Dermis microvascular lymphatic vessel endothelial cell (primary cell): Measurements from ENCODE around the gene KIF25. TPM values are rescaled to one million over a fixed set of nuclear protein-coding genes. Genes with fewer than 3 reads are reported as not detected.
"Not testable (repeated sequence)": the region's sequence is repeated elsewhere in the genome, so short reads cannot be mapped to it uniquely, and the experiment has no call there.

Experiments used
- DNase-seq, 2 donors: peaks; one replicate each; pipeline versions ENCODE4 v3.0.0 to v3.0.0-alpha.2; 2010; ENCODE audit warnings: low read depth in 2 of 2
- total RNA-seq: library from RNA; depleted of rRNA; stranded (reverse); fragments of >200 nt; gene quantifications from 2 replicates; pipeline ENCODE4 v1.2.1, GENCODE V29; 2014

Gene KIF25
- total RNA-seq, 1 donor from 2014 or later, result under 0.01 TPM

DNA sequence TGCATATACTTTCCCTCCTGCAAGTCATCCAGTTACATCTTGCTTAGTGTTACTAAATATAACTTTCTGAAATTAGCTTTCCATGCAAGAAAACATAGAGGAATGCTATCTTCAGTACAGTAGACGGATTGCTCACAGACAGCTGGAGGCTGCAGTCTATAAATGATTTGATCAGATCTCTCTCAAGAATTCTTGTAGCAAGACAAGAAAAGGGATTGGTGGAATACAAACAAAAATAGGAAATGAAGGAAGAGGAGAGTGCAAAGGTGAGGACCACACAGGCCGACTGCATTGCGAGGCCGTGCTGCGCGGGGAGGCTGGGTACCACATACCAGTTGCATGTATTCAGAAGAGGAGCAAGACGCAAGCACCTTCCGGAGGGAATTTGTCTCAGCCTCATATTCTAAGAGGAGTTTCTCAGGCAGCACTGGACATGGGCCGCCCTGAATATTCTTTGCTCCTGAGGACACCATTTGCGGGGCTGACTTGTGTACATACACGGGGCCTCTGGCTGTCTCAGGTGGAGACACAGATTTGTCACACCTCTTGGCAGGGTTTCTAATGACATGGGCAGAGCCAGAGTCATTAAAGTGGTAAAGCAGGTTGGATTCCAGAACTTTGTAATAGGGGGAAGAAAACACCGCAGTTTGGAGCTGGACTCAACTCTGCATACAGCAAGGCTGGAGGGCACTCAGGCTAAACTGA lies 22.7 kb upstream of the KIF25 start:
- no peak for DNase-seq

DNA sequence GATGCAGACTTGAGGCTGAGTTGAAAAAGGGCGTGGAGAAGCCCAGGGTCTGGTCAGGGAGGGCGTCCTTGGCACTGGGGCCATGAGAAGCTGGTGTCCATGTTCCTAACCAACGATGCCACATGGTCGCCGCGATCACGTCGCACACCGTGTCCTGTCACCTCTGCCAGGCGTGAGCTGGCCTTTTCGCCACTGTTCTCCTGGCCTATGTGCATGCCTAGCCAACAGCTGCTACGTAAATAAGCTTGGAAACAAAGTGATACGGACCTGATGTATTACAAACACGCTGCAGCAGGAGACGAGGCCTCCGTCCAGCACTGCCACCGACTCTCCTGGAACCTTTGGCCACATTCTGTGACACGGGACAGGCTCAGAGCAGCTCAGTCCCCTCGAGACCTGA lies 22.0 kb upstream of the KIF25 start:
- DNase-seq, result no peak

DNA sequence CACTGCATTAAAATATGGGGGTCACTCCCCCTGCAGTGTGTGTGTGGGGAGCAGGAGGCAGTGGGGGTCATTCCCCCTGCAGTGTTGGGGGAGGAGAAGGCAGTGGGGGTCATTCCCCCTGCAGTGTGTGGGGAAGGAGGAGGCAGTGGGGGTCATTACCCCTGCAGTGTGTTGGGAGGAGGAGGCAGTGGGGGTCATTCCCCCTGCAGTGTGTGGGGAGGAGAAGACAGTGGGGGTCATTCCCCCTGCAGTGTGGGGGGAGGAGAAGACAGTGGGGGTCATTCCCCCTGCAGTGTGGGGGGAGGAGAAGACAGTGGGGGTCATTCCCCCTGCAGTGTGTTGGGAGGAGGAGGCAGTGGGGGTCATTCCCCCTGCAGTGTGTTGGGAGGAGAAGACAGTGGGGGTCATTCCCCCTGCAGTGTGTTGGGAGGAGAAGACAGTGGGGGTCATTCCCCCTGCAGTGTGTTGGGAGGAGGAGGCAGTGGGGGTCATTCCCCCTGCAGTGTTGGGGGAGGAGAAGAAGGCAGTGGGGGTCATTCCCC lies 21.3 kb upstream of the KIF25 start:
- DNase-seq, result not testable (repeated sequence)

DNA sequence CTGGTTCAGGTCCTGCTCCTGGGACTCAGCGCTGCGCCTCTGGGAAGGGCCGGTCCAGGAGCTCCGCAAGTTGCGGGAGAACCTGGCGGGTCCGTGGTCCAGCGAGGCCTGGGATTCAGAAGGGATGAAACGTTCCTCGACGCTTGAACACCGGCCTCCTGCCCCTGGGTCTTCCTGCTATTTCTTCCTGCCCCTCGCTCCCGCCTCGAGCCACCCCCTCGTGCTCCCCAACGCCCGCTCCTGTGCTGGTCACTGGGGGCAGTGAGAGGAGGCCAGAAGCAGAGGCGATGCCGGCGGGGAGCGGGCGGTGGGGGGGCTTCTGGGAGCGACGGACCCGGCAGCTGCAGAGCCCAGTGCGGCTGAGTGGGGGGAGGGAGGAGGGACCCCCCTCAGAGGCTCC lies 20.8 kb upstream of the KIF25 start:
- no peak for DNase-seq

GRCh38 chr6:167977717-167978467 lies 19.6 kb upstream of the KIF25 start:
- DNase-seq, result no peak

DNA sequence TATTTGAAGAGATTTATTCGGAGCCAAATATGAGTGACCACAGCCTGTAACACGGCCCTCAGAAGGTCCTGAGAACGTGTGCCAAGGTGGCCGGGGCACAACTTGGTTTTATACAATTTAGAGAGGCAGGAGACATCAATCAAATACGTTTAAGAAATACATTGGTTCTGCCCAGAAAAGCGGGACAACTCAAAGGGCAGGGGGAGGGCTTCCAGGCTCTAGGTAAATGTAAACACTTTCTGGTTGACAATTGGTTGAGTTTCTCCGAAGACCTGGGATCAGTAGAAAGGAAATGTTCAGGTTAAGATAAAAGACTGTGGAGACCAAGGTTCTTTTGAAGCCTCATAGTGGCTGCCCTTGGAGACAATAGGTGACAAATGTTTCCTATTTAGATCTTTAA lies 18.9 kb upstream of the KIF25 start:
- DNase-seq, result no peak

GRCh38 chr6:167979436-167980139 lies 17.9 kb upstream of the KIF25 start:
- no peak for DNase-seq

DNA sequence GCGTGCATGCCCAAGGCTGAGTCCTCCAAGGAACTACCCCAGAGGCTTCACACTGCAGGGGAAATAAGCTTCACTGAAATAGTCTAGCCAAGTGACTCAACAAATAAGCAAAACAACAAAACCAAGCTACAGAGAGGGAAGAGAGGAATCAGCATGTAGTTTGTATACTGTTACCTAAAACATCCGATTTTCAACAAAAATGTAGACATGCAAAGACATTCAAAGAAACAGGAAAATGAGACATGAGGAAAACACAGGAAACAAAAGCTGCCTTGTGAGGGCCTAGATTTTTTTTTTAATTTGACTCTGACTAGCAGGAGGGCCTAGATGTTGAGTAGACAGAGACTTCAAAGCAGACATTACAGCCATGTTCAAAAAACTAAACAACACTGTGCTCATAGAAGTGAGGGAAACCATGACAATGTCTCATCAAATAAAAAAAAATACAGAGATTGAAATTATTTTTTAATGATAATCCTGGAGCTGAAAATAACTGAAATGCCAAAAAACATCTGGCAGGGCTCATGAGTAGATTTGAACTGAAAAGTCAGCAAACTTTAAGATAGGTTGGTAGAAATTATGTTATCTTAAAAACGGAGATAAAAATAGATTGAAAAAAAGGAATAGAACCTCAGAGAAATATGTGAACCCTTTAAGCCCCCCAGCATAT lies 16.4 kb upstream of the KIF25 start:
- peak in 1 of 2 donors; percentile 40 for DNase-seq

DNA sequence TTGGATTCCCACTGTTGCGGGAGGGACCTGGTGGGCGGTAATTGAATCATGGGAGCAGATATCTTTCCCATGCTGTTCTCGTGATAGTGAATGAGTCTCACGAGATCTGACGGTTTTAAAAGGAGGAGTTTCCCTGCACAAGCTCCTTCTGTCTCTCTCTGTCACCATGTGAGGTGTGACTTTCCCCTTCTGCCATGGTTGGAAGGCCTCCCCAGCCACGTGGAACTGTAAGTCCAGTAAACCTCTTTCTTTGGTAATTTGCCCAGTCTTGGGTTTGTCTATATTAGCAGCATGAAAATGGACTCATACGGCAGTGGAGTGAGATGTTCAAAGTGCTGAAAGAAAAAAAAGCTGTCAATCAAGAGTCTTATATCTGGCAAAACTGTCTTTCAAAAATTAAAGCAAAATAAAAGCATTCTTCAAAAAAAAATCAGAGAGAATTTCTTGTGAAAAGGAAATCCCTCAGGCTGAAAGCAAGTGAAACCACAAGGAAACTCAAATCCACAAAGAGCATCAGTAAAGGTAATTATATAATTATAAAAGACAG lies 15.5 kb upstream of the KIF25 start:
- DNase-seq, result no peak

GRCh38 chr6:167984144-167984719 lies 13.2 kb upstream of the KIF25 start:
- no peak for DNase-seq

DNA sequence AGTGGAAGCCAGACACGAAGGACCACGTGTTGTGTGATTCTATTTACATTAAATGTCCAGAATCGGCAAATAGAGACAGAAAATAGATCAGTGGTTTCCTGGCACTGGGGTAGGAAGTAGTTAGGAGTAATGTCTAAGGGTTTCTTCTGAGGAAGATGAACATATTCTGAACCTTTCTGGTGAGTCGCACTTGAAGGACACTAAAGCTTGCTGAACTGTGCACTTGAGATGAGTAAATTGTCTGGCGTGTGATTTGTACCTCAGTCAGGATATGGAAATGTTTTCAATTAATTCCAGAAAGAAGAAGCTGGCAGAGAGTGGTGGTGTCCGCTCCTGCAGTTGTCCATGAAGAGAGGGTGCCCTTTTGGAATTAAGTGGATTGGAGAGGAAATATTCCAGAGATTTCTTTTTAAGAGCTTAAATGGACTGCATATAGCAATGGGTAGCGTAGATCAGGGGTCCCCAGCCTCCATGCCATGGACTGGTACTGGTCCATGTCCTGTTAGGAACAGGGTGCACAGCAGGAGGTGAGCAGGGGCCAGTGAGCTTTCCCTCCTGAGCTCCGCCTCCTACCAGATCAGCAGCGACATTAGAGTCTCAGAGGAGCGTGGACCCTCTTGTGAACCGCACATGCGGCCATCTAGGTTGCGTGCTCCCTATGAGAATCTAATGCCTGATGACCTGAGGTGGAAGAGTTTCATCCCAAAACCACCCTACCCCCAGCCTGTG lies 12.4 kb upstream of the KIF25 start:
- no peak for DNase-seq

- no peak for DNase-seq
These were observed 11.4 kb upstream of the KIF25 start for GRCh38 chr6:167985911-167986595.

DNA sequence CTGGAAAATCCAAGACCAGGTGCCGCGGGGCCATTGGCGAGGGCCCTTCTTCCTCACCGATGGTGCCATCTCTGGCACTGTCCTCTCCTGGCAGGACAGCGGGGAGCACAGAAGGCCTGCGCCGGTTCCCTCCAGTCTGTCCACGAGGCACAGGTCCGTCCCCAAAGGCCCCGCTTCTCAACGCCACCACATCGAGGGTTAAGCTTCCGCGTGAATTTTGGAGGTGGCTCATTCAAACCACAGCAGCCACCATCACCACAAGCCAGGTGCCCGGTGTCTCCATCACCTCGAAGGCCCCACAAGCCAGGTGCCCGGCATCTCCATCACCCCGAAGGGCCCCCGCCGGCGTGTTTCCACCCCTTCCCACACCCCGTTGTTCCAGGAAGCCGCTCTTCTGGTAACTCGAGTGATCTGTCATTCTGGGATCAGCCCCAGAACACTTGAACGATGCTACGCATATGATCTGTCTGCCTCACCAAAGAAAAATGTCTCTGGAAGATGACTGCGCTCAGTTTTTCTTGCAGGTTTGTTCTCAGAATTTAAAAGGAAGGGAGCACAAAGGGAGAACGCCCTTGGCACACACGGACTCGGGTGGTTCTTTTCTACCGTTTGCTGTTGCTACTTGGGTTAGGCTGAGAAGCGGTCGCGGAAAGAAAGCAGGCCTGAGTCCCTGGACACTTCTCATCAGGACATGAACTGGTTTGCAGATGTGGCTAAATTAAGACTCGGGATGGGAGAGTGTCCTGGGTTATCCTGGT lies 9.9 kb upstream of the KIF25 start:
- DNase-seq, result no peak

DNA sequence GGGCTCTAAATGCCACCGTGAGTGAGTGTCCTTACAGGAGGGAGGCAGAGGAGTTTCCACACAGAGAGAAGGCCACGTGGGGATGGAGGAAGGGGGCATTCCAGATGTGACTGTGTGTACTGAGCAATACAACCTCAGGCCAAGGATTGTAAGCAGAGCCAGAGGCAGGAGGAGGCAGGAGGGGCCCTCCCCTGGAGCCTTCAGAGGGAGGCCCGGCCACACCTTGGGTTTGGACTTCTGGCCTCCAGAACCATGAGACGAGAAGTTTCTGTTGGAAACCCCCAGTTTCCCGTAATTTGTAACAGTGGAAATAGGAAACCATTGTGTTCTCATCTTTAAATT lies 9.3 kb upstream of the KIF25 start:
- DNase-seq, result no peak

GRCh38 chr6:167988945-167989841 lies 8.3 kb upstream of the KIF25 start:
- DNase-seq, result no peak

GRCh38 chr6:167990016-167990945 lies 7.2 kb upstream of the KIF25 start:
- DNase-seq, result no peak

DNA sequence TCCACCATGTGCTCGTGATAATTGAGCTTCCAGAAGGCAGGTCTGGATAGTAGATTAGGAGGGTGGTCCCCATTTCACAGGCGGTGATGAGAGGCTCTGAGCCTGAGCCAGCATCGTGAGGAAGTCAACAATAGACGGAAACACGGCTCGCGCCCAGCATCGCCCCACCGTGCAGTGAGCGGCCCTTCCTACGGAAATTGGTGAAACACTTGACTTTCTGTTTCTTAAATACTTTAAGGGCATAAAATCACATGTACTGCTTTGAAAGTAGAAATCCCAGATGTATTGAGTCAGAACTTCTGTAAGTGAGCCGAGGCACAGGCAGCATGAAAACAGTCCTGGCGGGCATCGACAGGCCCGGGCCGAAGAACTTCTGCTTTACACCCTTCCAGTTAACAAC lies 4.3 kb upstream of the KIF25 start:
- DNase-seq, result peak; percentile 28 to 86
